B cell (primary cell): Measurements from ENCODE around the gene OR1E2. TPM values are rescaled to one million over a fixed set of nuclear protein-coding genes. Genes with fewer than 3 reads are reported as not detected.

Source experiments
- ATAC-seq: fragments of 200-7000 bp; cut with Tn5 transposase; one replicate; pipeline ENCODE4 v1.10.0; 2021; ENCODE audit warnings: low read depth, mild to moderate bottlenecking, moderate number of reproducible peaks, moderate library complexity
- CTCF ChIA-PET: fragments of 350-600 bp; sonication (Branson Sonifier 250); formaldehyde crosslinking; loops from one replicate; lab custom pipeline; 2021; ENCODE audit warnings: antibody characterized with exemption, inconsistent platforms; lab: Charles Lee
- POLR2A ChIA-PET: fragments of 350-600 bp; sonication (Branson Sonifier 250); formaldehyde crosslinking; loops from one replicate; lab custom pipeline; 2021; ENCODE audit warnings: antibody characterized with exemption; lab: Charles Lee
- DNase-seq: peaks from one replicate; pipeline ENCODE4 v3.0.0; 2013
- H2AFZ ChIP-seq: 2 replicates; pipeline ENCODE4 v1.6.1; 2012; ENCODE audit warnings: mild to moderate bottlenecking, low read depth, low read length; ENCODE audit not compliant: insufficient read depth, poor library complexity, severe bottlenecking
- H3K27ac ChIP-seq, 2 donors: 1 replicate in 1 of 2; 2 replicates in 1 of 2; pipeline ENCODE4 v1.5.1; 2012 to 2013; ENCODE audit warnings: low read length in 2 of 2, mild to moderate bottlenecking in 2 of 2, moderate library complexity in 1 of 2
- H3K27me3 ChIP-seq, 4 experiments: fragments of 200-600 bp in 1 of 4; sonication (generic) in 1 of 4; replicated peaks in 1 of 4; 1 replicate in 2 of 4; 2 replicates in 2 of 4; pipeline versions ENCODE4 v1.6.1 to v1.7.0; 2013 to 2016; ENCODE audit warnings: low read length in 3 of 4, mild to moderate bottlenecking in 2 of 4, mixed read lengths in 1 of 4, moderate library complexity in 1 of 4; ENCODE audit not compliant: insufficient read depth in 4 of 4, control insufficient read depth in 3 of 4; ENCODE audit errors: control extremely low read depth in 1 of 4
- H3K36me3 ChIP-seq, 2 experiments: replicated peaks in 1 of 2; 1 replicate in 1 of 2; 2 replicates in 1 of 2; pipeline versions ENCODE4 v1.6.1 to v1.7.1; 2013; ENCODE audit warnings: low read length in 1 of 2; ENCODE audit not compliant: insufficient read depth in 2 of 2, control insufficient read depth in 1 of 2; ENCODE audit errors: control extremely low read depth in 1 of 2, extremely low read depth in 1 of 2
- H3K4me1 ChIP-seq, 2 donors: fragments of 200-600 bp in 1 of 2; sonication (generic) in 1 of 2; 1 replicate in 1 of 2; 2 replicates in 1 of 2; pipeline versions ENCODE4 v1.5.1 to v1.6.1; 2013 to 2017; ENCODE audit warnings: low read length in 2 of 2; ENCODE audit not compliant: control insufficient read depth in 2 of 2, insufficient read depth in 2 of 2
- H3K4me2 ChIP-seq: replicated peaks from 2 replicates; pipeline ENCODE3; 2012; ENCODE audit warnings: mild to moderate bottlenecking, low read depth, low read length; ENCODE audit not compliant: poor library complexity, severe bottlenecking
- H3K4me3 ChIP-seq, 5 experiments: fragments of 200-600 bp in 1 of 5; sonication (generic) in 1 of 5; 1 replicate in 3 of 5; 2 replicates in 2 of 5; pipeline versions ENCODE4 v1.5.1 to v1.7.0; 2011 to 2016; ENCODE audit warnings: low read length in 4 of 5, mild to moderate bottlenecking in 4 of 5, low read depth in 2 of 5, control low read depth in 1 of 5, moderate library complexity in 1 of 5; ENCODE audit not compliant: insufficient read depth in 1 of 5; ENCODE audit errors: control extremely low read depth in 1 of 5, extremely low read depth in 1 of 5
- H3K79me2 ChIP-seq: fragments of 200-600 bp; sonication (generic); one replicate; pipeline ENCODE4 v1.6.0; 2016; ENCODE audit warnings: low read length; ENCODE audit not compliant: control insufficient read depth, insufficient read depth
- H3K9ac ChIP-seq: fragments of 200-600 bp; sonication (generic); 2 replicates; pipeline ENCODE4 v1.6.1; 2017; ENCODE audit warnings: mild to moderate bottlenecking, low read length, moderate library complexity
- H3K9me3 ChIP-seq, 3 donors: one replicate each; pipeline versions ENCODE4 v1.6.1 to v1.7.1; 2013; ENCODE audit warnings: low read length in 2 of 3; ENCODE audit not compliant: control insufficient read depth in 2 of 3, insufficient read depth in 1 of 3; ENCODE audit errors: control extremely low read depth in 1 of 3
- H4K20me1 ChIP-seq: 2 replicates; pipeline ENCODE4 v1.6.0; 2012; ENCODE audit warnings: mild to moderate bottlenecking, low read length; ENCODE audit not compliant: insufficient read depth, control insufficient read depth, poor library complexity, severe bottlenecking
- H3K27ac Mint-ChIP-seq: one replicate; pipeline ENCODE4 v1.8.0; 2021; ENCODE audit warnings: mixed read lengths
- H3K27me3 Mint-ChIP-seq: one replicate; pipeline ENCODE4 v1.8.0; 2021; ENCODE audit warnings: mixed read lengths
- H3K4me1 Mint-ChIP-seq: one replicate; pipeline ENCODE4 v1.8.0; 2021; ENCODE audit warnings: mixed read lengths
- H3K4me3 Mint-ChIP-seq: one replicate; pipeline ENCODE4 v1.8.0; 2021; ENCODE audit warnings: mixed read lengths
- H3K9me3 Mint-ChIP-seq: one replicate; pipeline ENCODE4 v1.8.0; 2022; ENCODE audit warnings: mixed read lengths; ENCODE audit not compliant: insufficient read depth
- CTCF ChIP-seq: fragments of 200-600 bp; IDR thresholded peaks from one replicate; pipeline ENCODE4 v1.8.0; 2022; ENCODE audit warnings: antibody characterized with exemption, mild to moderate bottlenecking
- EZH2 ChIP-seq: IDR thresholded peaks from 2 replicates; pipeline ENCODE4 v1.6.1; 2012; ENCODE audit warnings: borderline replicate concordance, low read depth, mild to moderate bottlenecking, moderate library complexity, low read length; ENCODE audit not compliant: insufficient read depth, poor library complexity, severe bottlenecking
- WGBS: methylation state at CpG from one replicate; pipeline ENCODE4 v1.1.5; 2013; ENCODE audit warnings: missing lambda C conversion rate; ENCODE audit not compliant: insufficient coverage; 5-methylcytosine and 5-hydroxymethylcytosine counted together
- intact Hi-C: fragments of 100-400 bp; cut with micrococcal nuclease; formaldehyde crosslinking; loops from one replicate; pipeline ENCODE4 v1.10.0; 2022
- polyA minus RNA-seq: library from RNA; depleted of rRNA, polyadenylated mRNA; stranded (reverse); fragments of >200 nt; gene quantifications from 2 replicates; pipeline ENCODE4 v1.2.3, GENCODE V29; 2012
- polyA plus RNA-seq: library from polyadenylated mRNA; depleted of rRNA; stranded (reverse); fragments of >200 nt; gene quantifications from 2 replicates; pipeline ENCODE4 v1.2.3, GENCODE V29; 2012
- total RNA-seq, 2 donors: library from RNA; stranded (reverse); fragments of 120-200 nt in 1 of 2; gene quantifications; 1 replicate in 1 of 2; 2 replicates in 1 of 2; pipeline versions ENCODE4 v1.2.3 to v1.2.4, GENCODE V29; 2013 to 2022

OR1E2 gene
- total RNA-seq, result not detected in 2 replicates
- total RNA-seq (2013), result not detected
- polyA plus RNA-seq, result not detected in 2 replicates
- not detected in 2 replicates for polyA minus RNA-seq

GRCh38 chr17:3433741-3434140, at the start of gene OR1E2:
TSS of gene OR1E2 (minus strand) at chr17:3433841. CDS start at chr17:3433841, 0 bp downstream.
- no peak for DNase-seq
- H3K79me2 ChIP-seq, result no peaks in the 10 kb centered on the region
- no peaks in the 10 kb centered on the region for H3K36me3 ChIP-seq
- peaks cover 0 to 3% (median 1%) of the 10 kb centered on the region in 3 donors for H3K9me3 ChIP-seq
- H3K9ac ChIP-seq, result no peak within 1 kb of the TSS
- H3K4me1 ChIP-seq, result no peaks in the 10 kb centered on the region
- Mint-ChIP-seq H3K27me3 (peaks cover 29% of the 10 kb centered on the region), H3K9me3 (no peaks in the 10 kb centered on the region), H3K4me1 (no peaks in the 10 kb centered on the region), H3K4me3 (no peak within 1 kb of the TSS), H3K27ac (no peak within 1 kb of the TSS)
- WGBS, result 92% methylated on average over 2 of the region's 3 CpGs
- no peak within 1 kb of the TSS for H3K4me3 ChIP-seq
- H2AFZ ChIP-seq, result no peak within 1 kb of the TSS
- ChIA-PET POLR2A (no interaction called here), CTCF (no interaction called here)
- no peak for ATAC-seq
- H3K27me3 ChIP-seq, result peaks cover 0 to 8% (median 2%) of the 10 kb centered on the region in 4 experiments
- H3K27ac ChIP-seq, result no peak within 1 kb of the TSS
- intact Hi-C loops, result no loop called here
- no peak within 1 kb of the TSS for H3K4me2 ChIP-seq
- TF ChIP-seq CTCF (no peak), EZH2 (no peak)
- no peaks in the 10 kb centered on the region for H4K20me1 ChIP-seq

- H3K27me3 ChIP-seq, result peaks cover 0 to 9% (median 2%) of the 10 kb centered on the region in 4 experiments
- Mint-ChIP-seq H3K4me1 (no peaks in the 10 kb centered on the region), H3K27ac (no peak overlapping the region), H3K4me3 (no peak overlapping the region), H3K9me3 (no peaks in the 10 kb centered on the region), H3K27me3 (peaks cover 31% of the 10 kb centered on the region)
- no peak for ATAC-seq
- no CpG with 5 or more reads among the region's 3 CpGs for WGBS
- no peak overlapping the region for H3K4me2 ChIP-seq
- DNase-seq, result no peak
- no peak overlapping the region for H2AFZ ChIP-seq
- ChIA-PET CTCF (no interaction called here), POLR2A (no interaction called here)
- H3K36me3 ChIP-seq, result no peaks in the 10 kb centered on the region
- H3K4me3 ChIP-seq, result no peak overlapping the region
- H3K9ac ChIP-seq, result no peak overlapping the region
- TF ChIP-seq EZH2 (no peak), CTCF (no peak)
- no peaks in the 10 kb centered on the region for H3K79me2 ChIP-seq
- intact Hi-C loops, result no loop called here
- no peak overlapping the region for H3K27ac ChIP-seq
- H3K4me1 ChIP-seq, result no peaks in the 10 kb centered on the region
- H4K20me1 ChIP-seq, result no peaks in the 10 kb centered on the region
- no peaks in the 10 kb centered on the region for H3K9me3 ChIP-seq
Measured at GRCh38 chr17:3482852-3483251, 49.2 kb upstream of the OR1E2 start.
